Activated CD8-positive, alpha-beta memory T cell treated with anti-CD3 and anti-CD28 coated beads, Interleukin-2, amount 50 U/mL, for 24 hours (primary cell): ENCODE measurements around the gene CEP41.

Experiments used
- DNase-seq: peaks from one replicate; pipeline ENCODE4 v3.0.0-alpha.2; 2020; ENCODE audit errors: extremely low read depth

CEP41 gene

DNA sequence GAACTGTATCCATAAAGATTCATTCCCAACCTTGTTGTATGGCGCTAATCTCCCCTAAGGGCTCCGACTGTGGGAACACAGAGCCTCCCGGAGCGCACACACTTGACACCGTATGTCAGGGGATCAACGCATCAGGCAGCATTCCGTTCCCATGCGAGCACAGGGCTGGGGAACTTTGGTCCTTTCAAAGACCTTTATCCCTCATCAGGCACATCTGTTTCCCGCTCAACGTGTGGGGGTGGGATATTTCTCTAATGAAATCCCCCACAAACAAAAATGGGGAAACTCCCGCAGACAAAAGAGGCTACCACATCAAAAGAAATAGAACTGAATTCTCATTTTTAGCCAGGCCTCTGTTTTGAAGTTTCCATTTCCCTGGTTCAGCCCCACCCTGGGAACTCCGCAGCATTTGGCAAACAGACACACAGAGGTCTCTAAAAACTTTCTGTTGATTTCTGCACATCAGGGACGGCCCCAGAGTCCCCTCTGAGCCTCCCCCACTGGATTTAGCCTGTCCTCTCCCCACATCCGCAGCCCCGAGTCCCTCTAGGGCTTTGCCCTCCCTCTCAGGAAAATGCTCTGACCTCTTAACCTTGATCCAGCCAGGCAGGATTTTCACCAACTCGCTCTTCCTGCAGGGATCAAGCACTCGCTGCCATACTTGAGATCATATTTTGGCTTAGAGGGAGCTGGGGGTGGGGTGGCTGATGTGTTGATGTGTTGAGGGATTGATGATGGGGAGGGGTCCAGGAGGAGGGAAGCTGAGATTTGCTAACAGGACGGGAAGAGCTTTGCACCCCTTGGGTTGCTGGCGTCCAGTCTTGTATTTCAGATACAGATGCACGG lies 89.6 kb downstream of the CEP41 start:
- no peak for DNase-seq

DNA sequence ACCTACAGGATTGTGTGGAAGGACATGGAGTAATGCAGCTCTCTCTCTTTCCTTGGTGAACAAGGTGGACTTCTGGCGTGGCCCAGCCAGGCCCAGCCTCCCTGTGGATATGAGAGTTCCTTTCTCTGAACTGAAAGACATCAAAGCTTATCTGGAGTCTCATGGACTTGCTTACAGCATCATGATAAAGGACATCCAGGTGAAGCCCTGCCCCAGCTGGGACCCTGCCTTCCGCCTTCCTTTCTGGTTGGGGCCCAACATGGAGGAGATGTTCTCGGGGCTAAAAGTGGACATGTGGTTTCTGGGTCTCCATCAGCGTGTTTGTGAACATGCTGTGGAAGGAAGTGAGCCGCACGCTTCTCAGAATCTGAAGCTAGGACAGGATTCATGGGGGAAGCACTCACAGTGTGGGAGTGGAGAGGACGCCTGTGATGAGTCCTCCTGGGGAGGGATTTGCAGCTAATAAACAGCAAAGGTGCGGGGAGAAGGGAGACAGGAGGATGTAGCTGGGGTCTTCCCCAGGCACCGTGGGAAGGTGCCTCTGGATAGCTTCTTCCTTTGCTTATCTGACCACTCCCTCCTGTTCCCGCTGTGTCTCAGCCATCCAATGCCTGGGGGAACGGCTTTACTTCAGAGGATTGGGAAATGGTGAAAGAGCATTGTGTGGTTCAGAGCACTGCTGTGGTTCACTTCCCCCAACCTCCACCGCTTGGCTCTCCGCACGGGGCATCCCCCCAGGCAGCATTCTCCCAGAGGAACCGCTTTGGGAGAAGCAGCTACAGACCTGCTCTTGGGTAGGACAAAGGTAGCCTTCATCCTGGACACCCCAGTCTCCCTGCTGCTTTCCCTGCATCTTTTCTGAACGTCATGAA lies 90.7 kb downstream of the CEP41 start:
- no peak for DNase-seq

DNA sequence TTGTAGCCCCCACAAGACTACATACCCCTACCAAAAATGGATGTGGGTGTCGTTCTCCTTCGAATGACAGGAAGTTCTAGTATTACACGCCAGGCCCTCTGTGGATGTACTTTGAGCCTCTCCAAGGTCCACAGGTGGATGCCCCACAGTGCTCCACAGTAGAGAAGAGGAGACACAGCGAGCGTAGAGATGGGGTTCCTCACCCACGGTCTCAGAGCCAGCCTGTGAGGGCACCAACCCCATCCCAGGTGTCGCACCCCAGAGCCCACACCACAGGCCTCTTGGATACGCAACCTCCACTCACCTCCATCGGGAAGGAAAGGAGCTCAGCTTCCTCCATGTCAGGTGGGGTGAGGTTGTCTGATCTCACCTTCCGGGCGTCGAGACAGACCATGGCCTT lies 93.9 kb downstream of the CEP41 start:
- no peak for DNase-seq

DNA sequence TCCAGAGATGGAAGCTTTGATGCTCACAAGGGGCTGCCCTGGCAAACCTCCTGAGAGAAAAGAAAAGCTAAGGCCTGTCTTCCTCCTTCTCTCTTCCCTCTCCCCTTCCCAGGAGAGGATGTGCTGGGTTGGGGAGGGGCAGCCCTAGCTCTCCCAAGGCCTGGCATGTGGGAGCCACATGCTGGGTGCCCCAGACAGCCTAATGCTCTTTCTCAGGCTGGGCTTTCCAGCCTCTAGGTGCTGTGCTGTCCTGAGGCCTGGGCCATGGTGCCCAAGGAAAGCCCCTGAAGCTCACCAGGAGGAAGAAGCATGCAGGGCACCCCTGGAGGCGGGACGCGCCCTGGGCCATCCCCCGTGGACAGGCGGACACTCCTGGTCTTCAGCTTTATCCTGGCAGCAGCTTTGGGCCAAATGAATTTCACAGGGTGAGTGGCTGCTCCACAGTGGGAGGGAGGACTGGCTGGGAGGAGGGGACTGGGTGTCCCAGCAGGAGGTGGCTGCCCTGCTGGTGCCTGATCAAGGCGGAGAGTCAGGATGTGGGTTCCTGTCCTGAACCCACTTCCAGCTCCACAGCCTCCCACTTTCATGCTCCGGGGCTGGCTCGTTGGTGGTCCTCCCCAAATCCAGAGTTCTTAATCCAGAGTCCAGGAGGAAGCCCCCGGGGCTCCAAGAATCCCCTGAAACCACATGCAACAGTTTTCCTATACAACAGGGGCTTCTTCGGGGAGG lies 94.5 kb downstream of the CEP41 start:
- no peak for DNase-seq

DNA sequence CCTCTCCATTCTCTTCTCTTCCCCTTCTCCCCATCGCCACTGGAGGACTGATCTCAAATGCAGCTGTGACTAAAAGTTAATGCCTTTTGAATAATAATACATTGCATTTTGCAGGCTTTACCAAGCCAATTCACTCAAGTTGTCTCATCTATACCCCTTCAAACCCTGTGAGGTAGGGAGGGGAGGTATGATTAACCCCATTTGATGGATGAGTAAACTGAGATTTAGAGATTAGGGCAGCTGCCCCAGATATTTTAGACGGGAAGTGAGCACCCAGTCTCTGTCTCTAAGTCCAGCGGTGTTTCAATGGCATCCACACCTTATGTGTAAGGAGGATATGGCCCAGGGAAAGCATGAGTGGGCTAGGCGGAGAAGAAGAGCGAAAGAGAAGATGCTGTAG lies 95.1 kb downstream of the CEP41 start:
- no peak for DNase-seq

- DNase-seq = no peak
Observed at GRCh38 chr7:130345136-130345535, 95.7 kb downstream of the CEP41 start.

GRCh38 chr7:130344271-130344866 lies 96.4 kb downstream of the CEP41 start, which contains the start of gene CPA5:
Gene CPA5, plus strand, starts transcription at chr7:130344816. Its CDS starts 1,670 bp downstream, at chr7:130346486.
- no peak for DNase-seq
